Heart left ventricle (tissue), 13 donors: ENCODE results near the gene ZNF648.

ENCODE experiments used
- CTCF ChIP-seq, 12 donors: fragments of 200-600 bp; sonication (generic) in 4 of 12; IDR thresholded peaks; one replicate each; pipeline versions ENCODE4 v1.5.0 to v1.8.0; 2018 to 2022; ENCODE audit warnings: antibody characterized with exemption in 12 of 12, mild to moderate bottlenecking in 5 of 12
- POLR2A ChIP-seq, 2 donors: fragments of 450-650 bp; IDR thresholded peaks; one replicate each; pipeline ENCODE4 v1.6.1; 2017; ENCODE audit warnings: antibody characterized with exemption in 2 of 2, mild to moderate bottlenecking in 2 of 2, moderate library complexity in 2 of 2
- donor health status: ischemic (EF 13 %, LVEDD 7.1; RV severe dilation, severe dysfunction).
- donor health status: DM: no; HTN: yes; CAD: no.
- donor health status: DM: no; HTN: no; CAD: no.
- donor health status: ischemic (EF 25% LVEDD 6.9; RV normal size, moderate dysfunction).
- donor health status: ischemic (EF 25% LVEDD 5.7; RV mildly dilated, moderate dysfunction).
- donor health status: ischemic (EF 35%, LVEDD 5.7; RV mildly dilated, moderate dysfunction).
- donor health status: nonischemic (EF 11% LVEDD 7.7; RV severe dilation, severe dysfunction).
- donor health status: DM: yes; HTN: yes; CAD: no.
- donor health status: PGD.
- donor health status: ischemic (EF 29% LVEDD 5.4; RV normal size, mild dysfunction).
- donor health status: nonischemic (EF 23%, LVEDD 6.1; RV moderate dilation, normal function).

GRCh38 chr1:182048562-182048961, 12.9 kb downstream of the ZNF648 start:
- TF ChIP-seq POLR2A (IDR thresholded peaks at IDR 0.05) = no peak
- no peak for TF ChIP-seq CTCF (IDR thresholded peaks at IDR 0.05)
